ENCODE measurements around the gene STPG1.

STPG1 gene

DNA sequence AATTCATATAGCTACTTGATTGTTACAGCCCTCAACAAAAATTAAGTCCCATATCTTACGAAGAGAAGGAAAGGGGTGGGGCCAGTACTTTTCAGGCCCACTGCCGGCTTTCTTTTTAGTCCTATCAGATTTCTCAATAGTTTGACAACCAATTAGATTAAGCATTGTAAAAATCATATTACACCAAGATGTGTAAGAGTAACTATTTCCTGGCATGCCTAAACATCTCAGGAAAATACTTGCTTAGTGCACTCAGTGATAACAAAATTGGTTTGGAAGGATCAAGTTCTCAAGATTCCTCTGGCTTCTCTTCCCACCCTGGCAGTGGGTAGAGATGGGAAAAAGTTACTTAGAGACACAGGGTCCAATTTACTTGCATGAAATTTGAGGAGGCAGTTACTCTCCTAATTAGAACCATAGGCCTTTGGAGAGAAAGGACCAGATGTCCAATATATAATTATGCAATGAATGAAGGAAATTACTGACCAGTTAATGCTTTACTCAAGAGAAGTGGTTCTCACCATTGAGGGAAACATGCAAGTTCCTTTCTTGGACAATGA lies 30.1 kb downstream of the STPG1 start:
- TF ChIP-seq, protein P1, sequence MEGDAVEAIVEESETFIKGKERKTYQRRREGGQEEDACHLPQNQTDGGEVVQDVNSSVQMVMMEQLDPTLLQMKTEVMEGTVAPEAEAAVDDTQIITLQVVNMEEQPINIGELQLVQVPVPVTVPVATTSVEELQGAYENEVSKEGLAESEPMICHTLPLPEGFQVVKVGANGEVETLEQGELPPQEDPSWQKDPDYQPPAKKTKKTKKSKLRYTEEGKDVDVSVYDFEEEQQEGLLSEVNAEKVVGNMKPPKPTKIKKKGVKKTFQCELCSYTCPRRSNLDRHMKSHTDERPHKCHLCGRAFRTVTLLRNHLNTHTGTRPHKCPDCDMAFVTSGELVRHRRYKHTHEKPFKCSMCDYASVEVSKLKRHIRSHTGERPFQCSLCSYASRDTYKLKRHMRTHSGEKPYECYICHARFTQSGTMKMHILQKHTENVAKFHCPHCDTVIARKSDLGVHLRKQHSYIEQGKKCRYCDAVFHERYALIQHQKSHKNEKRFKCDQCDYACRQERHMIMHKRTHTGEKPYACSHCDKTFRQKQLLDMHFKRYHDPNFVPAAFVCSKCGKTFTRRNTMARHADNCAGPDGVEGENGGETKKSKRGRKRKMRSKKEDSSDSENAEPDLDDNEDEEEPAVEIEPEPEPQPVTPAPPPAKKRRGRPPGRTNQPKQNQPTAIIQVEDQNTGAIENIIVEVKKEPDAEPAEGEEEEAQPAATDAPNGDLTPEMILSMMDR (conservative IDR thresholded peaks at IDR 0.05; ENCODE audit: low read depth, low read length): no peak
- no peak overlapping the region for H3K4me3 ChIP-seq (ENCODE audit: low read length)

DNA sequence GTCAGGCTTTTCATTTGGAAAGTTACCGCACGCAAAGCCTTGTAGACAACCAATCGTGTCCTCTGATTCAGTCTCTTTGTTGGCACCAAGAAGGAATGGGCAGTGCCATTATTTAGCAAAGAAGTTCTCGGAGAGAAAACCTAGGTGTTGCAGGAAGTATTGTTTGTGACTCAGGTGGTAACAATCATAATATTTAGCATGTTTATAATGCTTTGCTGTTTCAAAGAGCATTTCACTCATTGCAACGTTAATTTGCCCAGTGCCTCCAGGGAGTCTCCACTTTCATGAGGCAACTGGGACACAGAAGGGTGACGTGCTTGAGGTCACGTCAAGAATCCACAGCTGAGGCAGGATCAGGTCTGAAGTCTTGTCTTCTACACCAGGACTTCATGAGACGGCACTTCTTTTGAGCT lies 31.4 kb downstream of the STPG1 start:
- TF ChIP-seq, protein P1 (conservative IDR thresholded peaks at IDR 0.05; ENCODE audit: low read depth, low read length): no peak

More for the DNA sequence above, 30.1 kb downstream of the STPG1 start:
- no peak for DNase-seq (ENCODE audit: low read depth)

DNA sequence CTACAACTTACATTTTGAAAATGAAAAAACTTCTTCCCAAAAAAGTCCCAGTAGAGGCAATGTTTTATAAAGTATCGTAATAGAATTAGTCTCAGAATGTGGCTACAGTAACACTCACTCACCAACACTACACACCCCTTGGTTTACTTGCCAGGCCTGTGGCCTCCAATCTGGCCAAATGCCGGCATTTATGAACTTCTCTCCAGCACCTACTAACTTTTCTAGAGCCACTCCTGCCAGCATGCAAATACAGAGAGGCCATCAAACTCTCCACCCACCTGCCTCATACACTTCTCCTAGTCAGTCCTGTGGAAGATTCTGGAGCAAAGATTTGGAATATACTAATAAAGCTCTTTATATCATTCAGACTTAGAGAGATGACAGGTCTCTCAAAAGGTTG lies 32.3 kb downstream of the STPG1 start:
- TF ChIP-seq, protein P1 (conservative IDR thresholded peaks at IDR 0.05; ENCODE audit: low read depth, low read length): no peak
- no peak overlapping the region for H3K4me3 ChIP-seq (ENCODE audit: low read length)
- DNase-seq (ENCODE audit: low read depth): no peak

More for the DNA sequence above, 31.4 kb downstream of the STPG1 start:
- H3K4me3 ChIP-seq (ENCODE audit: low read length): no peak overlapping the region
- no peak for DNase-seq (ENCODE audit: low read depth)

DNA sequence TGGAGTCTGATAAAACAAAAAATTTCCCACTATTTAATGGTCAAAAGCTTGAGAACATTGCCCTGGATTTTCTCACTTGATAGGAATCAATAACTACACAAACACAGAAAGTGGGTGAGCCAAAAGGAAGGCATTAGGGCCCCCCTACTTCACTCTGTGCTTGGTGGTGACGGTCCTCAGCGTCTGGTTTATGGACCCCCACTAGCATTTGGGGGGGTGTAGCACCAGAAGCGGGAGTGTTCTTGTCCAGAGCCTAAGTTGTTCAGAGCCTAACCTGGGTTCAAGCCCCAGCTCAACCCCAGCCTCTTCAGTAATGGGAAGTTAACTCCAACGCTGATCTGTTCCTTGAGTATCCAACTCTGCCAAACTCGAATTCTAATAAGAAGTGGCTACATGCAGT lies 33.1 kb downstream of the STPG1 start:
- no peak overlapping the region for H3K4me3 ChIP-seq (ENCODE audit: low read length)
- TF ChIP-seq, protein P1 (conservative IDR thresholded peaks at IDR 0.05; ENCODE audit: low read depth, low read length): no peak
- no peak for DNase-seq (ENCODE audit: low read depth)

DNA sequence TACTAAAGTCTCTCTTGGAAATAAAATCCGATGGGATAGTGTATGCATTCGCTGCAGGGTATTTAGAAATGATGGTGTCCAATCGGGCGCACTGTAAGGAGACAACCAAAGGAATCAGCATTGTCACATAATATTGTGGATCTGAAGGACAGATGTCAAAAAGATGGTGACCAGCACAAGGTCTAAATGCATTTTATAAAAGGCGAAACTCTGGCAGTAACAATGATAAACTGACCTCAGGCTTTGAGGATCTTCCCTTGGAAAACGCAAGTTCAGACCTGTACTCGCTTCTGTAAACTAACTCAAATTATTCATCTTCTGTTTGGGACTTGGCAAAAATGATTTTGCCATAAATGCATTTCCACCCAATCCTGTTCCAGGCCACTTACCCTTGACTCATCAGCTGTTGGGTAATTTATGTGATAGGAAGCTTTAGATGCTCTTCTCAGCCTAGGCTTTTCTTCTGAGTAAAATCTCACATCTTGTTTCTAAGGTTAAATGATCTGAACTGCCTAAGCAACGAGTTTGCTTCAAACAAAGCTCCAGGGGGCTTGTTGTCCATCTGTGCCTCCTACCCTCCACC lies 33.8 kb downstream of the STPG1 start:
- DNase-seq (ENCODE audit: low read depth): no peak
- TF ChIP-seq, protein P1 (conservative IDR thresholded peaks at IDR 0.05; ENCODE audit: low read depth, low read length): no peak
- no peak overlapping the region for H3K4me3 ChIP-seq (ENCODE audit: low read length)

DNA sequence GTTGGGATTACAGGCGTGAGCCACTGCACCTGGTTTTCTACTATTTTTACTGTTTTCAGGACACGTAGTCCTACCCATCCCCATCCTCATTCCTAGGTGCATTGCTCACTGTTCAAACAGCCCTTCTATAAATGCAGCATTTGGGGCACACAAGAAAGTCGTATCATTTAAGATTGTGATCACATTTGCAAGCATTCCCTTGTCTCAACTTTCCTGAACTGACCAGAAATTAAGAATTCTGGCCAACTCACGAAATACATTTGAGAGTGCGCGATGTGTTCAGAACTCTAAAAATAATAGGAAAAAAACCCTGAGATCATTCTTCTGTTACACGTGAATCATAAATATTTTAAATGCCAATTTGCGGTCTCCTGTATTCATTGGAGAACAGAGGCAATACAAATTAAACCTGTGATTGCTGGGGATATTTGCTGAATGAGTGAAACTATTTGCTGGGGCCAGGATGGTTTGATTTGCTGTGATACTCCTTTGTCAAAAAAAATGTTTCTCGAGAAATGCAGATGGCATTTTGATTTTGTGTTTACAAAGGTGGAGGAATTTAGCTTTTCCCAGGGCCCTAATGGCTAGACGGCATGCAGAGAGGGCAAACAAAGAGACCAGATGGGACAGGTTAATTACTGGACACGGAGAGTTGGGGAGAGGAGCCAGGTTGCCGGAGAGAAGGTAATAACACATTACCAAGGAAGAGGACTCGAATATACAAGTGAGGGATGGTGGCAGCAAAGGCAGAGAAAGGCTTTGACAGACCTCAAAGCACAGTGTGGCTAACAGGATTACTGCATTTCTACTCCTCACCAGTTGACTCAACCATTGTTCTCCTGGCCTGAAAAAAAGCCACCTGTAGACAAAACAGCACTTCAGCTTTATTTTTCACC lies 38.4 kb downstream of the STPG1 start:
- TF ChIP-seq, protein P1 (conservative IDR thresholded peaks at IDR 0.05; ENCODE audit: low read depth, low read length): no peak
- H3K4me3 ChIP-seq (ENCODE audit: low read length): no peak overlapping the region

More for the DNA sequence above, 38.4 kb downstream of the STPG1 start:
- no peak for DNase-seq (ENCODE audit: low read depth)

Data from retinal pigment epithelial cell (primary cell).